ENCODE results near the gene CELA1. TPM values are rescaled to one million over a fixed set of nuclear protein-coding genes. Genes with fewer than 3 reads are reported as not detected.

The CELA1 gene
- total RNA-seq, 1 donor from 2014 or later, result not detected

DNA sequence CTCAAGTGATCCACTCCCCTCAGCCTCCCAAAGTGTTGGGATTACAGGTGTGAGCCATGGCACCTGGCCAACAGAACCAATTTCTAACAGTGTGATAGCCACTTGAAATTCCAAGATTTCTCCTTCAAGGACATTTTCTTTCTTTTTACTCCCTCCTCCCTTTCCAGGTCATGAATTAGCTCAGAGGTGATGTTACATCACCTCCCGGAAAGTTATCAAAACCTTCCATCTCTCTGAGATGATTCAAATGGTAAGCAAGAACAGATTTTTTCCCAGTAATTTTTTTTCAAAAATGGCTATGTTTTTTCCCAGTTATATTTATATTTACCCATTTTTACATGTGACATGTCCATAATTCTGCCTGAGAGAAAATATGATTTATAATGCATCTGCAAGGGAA is 60.6 kb downstream of the CELA1 start:
- no peak for ATAC-seq (ENCODE audit: poor library complexity)
- no peak for DNase-seq
- intact Hi-C loops (cut with DNase I), result no loop called here

DNA sequence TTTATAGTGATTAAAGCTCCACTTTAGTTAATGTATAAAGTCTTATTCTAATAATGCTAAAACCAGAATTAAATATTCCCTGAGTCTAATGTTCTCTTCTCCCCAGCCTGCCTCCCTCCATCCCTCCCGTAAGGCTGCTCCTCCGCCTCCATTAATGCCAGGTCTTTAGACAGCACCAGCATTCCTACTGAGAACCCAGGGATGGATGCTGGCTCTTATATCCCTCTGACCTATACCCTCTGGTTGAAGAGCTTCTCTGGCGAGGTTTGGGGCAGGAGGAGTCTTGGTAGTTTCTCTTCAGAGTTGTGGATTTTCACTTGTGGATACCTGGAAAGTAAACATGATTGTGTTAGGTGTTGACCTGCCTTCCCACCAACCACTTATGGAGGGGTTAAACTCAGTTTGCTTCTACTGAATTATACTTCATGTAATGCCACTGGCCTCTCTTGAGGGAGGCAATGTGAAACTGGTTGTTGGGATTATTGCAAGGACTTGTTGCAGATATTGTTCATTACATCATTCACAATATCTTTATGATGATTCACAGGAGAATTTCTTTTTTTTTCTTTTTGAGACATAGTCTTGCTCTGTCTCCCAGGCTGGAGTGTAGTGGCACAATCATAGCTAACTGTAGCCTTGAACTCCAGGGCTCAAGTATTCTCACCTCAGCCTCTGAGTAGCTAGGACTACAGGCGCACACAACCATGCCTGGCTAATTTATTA is 65.1 kb downstream of the CELA1 start:
- DNase-seq (no peak), ATAC-seq (ENCODE audit: poor library complexity) (no peak)
- intact Hi-C loops (cut with DNase I), result no loop called here

Other genes starting within 250 kb of the CELA1 start
- 23.3 TPM for gene TFCP2, start 173.5 kb downstream of the CELA1 start, total RNA-seq
- gene POU6F1, start 128.6 kb downstream of the CELA1 start, total RNA-seq, result 10.0 TPM
- gene DAZAP2, start 107.9 kb downstream of the CELA1 start, total RNA-seq, result 124 TPM
- gene SMAGP, start 76.3 kb downstream of the CELA1 start, total RNA-seq, result 2.8 TPM
- 1.5 TPM for gene BIN2, start 22.5 kb downstream of the CELA1 start, total RNA-seq
- 0.62 TPM for gene GALNT6, start 44.7 kb upstream of the CELA1 start, total RNA-seq
- 0.89 TPM for gene SLC4A8, start 78.2 kb upstream of the CELA1 start, total RNA-seq
- gene SCN8A, start 244.6 kb upstream of the CELA1 start, total RNA-seq, result 0.13 TPM